Stimulated activated CD8-positive, alpha-beta memory T cell treated with anti-CD3 and anti-CD28 coated beads, Interleukin-12 subunit alpha, Interleukin-12 subunit beta, amount 100 ng/mL, for 24 hours (primary cell): ENCODE measurements around the gene ZNF674.
"Not testable (repeated sequence)": the region's sequence is repeated elsewhere in the genome, so short reads cannot be mapped to it uniquely, and the experiment has no call there.

Experiments used
- DNase-seq: peaks from one replicate; pipeline ENCODE4 v3.0.0-alpha.2; 2020; ENCODE audit errors: extremely low read depth

The ZNF674 gene

DNA sequence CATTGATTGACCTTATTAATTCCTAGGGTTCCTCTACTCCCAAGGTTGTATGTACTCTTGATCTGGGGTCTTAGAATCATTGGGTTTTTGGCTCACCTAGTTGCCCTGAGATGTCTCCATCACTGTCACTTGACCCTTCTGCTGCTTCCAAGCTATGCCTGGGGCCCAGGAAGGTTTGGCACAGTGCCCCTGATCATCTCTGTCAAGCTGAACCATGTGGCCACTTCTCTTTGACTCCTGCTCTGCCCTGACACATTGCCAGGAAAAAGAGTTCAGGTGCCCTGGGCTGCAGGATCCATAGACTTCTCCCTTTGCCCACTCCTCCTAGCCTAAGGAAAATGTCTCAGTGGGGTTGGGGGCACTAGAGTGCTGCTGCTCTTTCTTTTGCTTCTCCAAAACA, 24.4 kb upstream of the ZNF674 start:
- no peak for DNase-seq

DNA sequence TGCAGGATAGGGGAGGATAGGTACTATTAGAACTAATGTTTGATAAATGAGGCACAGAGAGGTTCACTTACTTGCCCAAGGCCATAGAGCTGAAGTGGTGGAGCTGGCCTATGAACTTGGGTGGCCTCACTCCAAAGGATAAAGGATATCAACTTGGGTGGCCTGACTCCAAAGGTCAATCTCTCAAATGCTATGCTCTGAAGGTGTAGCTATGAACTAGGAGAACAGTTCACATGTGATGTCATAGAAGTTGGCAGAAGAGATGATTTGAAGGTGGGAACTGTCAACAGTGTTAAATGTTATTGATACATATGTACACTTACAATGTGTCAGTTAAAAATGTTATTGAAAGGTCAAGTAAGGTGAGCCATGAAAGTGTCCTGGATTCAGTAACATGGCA, 22.2 kb upstream of the ZNF674 start:
- DNase-seq: no peak

GRCh38 chrX:46561824-46562657, 16.8 kb upstream of the ZNF674 start:
- no peak for DNase-seq

DNA sequence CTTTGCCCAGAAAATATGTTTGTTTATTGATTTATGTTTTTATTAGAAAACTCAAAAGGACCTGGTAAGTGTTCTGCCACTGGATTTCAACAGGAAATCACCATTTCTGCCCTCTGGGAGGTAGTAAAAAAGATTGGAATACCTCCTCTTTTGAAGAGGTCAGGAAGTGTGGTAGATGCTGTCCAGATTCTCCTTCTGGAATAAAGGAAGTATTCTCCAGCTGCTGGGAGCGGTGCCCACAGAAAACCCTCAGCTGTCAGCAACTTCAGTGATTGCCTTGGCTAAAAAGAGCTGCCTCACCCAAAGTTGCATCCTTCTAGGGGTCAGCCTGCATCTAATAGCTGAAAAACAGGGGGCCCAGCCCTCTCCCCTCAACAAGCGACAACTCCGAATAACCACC, 13.8 kb upstream of the ZNF674 start:
- DNase-seq: no peak

- no peak for DNase-seq
These were observed 9.7 kb upstream of the ZNF674 start for GRCh38 chrX:46554942-46555341.

GRCh38 chrX:46553935-46554334, 8.7 kb upstream of the ZNF674 start:
- no peak for DNase-seq

DNA sequence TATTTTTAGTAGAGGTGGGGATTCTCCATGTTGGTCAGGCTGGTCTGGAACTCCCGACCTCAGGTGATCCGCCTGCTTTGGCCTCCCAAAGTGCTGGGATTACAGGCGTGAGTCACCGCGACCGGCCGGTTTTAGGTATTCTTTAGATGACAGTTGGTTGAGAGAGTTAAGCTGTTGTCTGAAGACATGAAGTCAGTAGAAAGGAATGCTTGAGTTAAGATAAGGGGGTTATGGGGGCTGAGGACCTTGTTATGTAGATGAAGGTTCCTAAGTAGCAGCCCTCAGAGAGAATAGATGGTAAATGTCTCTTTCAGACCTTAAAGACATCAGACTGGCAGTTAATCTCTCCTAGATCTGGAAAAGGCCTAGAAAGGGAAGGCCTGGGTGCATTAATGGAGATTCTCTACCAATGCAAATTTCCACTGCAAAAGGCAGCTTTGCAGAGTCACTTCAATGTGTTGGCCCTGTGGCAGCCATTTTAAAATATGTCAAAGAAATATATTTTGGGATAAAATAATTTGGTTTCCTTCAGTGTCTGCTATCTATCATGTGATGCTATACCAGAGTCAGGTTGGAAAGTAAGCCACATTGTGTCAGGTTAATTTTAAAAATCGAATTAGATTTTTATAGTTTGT, 6.4 kb upstream of the ZNF674 start:
- DNase-seq: no peak

DNA sequence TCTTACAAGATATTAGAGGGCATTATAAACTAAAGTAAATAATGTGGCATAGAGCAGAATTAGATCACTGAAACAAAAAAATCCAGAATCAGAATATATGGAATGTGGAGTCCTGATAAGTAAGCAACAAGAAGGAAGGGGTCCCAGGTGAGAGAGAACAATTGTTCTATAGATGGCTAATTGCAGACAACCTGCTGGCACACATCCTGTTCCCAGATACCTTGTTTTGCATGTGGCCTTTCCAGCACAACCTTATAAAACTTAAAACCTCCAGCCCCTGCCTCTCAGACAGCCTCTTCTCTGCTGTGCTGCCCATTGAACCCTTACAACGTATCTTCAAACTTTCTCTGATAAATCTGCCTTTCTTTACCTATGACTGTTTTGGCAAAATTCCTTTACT, 4.7 kb upstream of the ZNF674 start:
- no peak for DNase-seq

DNA sequence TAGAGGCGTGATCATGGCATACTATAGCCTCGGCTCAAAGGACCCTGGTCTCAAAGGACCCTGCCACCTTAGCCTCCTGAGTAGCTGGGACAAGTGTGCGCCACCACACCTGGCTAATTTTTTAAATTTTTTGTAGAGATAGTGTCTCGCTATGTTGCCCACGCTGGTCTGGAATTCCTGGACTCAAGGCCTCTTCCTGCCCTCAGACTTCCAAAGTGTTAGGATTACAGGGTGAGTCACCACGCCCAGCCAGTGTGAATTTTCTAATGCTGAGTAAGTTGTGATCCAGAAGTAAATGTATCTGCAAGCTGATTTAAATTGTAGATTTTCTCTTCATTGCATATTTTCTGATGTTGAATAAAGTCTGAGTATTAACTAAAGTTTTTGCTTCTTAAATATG, 2.6 kb upstream of the ZNF674 start:
- DNase-seq: no peak

DNA sequence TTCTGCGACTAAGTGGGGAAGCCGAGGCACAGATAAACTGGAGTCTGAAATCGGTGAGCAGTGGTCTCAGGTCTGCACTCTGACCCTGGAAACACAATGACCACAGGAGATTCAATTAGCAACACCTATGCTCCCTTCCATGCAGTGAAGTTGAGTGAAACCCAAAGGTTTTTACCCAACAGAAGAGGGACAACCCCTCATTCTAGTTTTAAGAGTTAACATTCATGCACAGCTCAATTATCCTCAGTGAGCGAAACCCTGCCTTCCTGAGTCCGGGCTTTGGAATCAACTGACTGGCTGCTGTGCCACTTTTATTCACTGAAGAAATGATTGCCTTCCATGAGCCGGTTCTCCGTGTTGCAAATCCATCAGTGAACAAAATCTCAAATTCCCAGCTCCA, 694 bp downstream of the ZNF674 start:
- DNase-seq: not testable (repeated sequence)

- DNase-seq: no peak
These were observed 1.8 kb downstream of the ZNF674 start for GRCh38 chrX:46543441-46543840.

DNA sequence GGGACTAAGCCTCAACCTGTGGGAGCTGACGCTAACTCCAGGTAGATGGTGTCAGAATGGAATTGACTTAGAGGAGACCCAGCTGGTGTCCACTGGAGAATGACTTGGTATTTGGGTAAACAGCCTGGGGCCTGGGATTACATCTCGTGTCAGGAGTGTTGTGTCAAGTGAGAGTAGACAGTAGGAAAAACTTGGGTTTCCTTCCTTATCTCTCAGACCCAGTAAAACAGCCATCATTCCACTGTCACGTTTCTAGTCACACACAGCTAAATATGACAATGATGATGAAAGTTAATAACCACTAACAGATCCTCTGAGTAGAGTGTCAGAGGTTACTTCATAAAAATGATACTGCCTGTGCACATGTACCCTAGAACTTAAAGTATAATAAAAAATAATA, 13.8 kb downstream of the ZNF674 start:
- no peak for DNase-seq

GRCh38 chrX:46530404-46530908, 14.8 kb downstream of the ZNF674 start:
- not testable (repeated sequence) for DNase-seq

DNA sequence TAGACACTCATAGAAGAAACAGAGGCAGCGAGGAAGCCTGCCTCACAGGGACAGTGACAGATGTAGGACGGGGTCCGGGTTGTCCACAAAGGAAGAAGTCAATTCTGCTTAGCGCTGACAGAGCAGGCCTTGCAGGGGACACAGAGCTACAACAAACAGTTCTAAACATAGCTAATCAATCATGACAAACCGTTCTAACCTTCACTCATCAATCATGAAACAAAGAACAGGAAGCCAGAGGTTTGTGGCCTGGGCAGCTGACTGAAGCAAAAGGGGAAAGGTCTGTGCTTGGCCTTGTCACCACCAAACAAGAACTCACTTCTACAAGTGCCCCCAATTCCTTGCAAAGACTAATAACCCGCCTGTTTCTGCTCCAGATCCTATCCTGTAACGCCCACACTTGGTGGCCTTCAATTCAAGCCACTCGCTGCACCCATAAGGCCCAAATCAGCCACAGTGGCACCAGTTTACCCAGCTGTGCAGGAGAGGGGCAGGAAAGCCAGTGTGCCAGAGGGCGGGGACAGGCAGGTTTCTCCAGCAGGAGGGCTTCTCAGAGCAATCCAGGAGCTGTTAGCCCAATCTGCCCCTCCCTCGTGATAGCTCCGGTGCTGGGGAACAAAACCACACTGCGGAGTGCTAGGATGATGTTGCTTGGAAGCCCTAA, 15.3 kb downstream of the ZNF674 start:
- DNase-seq: not testable (repeated sequence)

DNA sequence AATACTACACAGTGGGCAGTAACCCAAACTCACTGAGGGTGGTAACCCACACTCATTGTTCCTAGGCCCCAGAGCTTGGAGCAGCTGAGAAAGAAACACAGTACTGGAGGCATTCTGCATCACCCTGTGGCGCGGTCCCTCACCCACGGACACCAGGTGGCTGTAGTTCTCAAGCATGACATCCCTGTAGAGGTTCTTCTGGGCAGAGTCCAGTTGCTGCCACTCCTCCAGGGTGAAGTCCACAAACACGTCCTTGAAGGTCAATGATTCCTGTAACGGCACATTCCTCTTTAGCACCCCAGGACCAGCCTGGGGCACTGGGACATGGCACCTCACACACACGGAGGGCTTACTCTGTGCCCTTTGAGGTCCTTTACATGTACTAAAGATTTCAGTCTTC, 16.6 kb downstream of the ZNF674 start:
- DNase-seq: not testable (repeated sequence)

GRCh38 chrX:46506076-46506475, 39.1 kb downstream of the ZNF674 start:
- no peak for DNase-seq

- DNase-seq: no peak
These were observed 42.4 kb downstream of the ZNF674 start for GRCh38 chrX:46502848-46503247.

GRCh38 chrX:46500054-46500453, 45.2 kb downstream of the ZNF674 start:
- DNase-seq: no peak

DNA sequence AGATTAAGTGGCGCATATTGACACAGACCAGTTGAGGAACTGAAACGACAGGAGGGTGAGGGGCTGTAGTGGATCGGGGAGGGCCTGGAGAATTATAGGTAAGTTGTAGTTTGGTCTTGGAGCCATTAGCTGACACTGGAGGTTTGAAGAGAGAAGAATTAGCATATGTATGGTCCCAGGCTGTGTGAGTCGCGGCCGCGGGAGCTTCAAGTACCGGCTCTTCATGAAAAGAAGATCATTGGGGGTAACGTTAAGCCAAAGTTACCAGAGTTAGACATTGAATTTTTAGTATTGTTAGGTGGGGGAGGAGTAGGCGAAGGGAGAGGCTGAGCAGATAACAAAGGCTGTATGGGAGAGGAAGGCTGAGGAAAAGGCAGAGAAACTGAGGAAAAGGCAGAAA, 56.5 kb downstream of the ZNF674 start:
- DNase-seq: no peak

DNA sequence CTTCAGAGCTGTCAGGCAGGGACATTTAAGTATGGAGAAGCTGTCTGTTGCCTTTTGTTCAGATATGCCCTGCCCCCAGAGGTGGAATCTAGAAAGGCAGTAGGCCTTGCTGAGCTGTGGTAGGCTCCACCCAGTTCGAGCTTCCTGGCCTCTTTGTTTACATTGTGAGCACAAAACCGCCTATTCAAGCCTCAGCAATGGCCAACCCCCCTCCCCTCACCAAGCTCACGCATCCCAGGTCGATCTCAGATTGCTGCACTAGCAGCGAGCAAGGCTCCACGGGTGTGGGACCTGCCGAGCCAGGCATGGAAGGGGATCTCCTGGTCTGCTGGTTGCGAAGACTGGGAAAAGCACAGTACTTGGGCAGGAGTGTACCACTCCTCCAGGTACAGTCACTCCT, 59.3 kb downstream of the ZNF674 start:
- no peak for DNase-seq

- not testable (repeated sequence) for DNase-seq
These were observed 66.6 kb downstream of the ZNF674 start for GRCh38 chrX:46478634-46479033.

- no peak for DNase-seq
These were observed 67.8 kb downstream of the ZNF674 start for GRCh38 chrX:46477435-46477834.

DNA sequence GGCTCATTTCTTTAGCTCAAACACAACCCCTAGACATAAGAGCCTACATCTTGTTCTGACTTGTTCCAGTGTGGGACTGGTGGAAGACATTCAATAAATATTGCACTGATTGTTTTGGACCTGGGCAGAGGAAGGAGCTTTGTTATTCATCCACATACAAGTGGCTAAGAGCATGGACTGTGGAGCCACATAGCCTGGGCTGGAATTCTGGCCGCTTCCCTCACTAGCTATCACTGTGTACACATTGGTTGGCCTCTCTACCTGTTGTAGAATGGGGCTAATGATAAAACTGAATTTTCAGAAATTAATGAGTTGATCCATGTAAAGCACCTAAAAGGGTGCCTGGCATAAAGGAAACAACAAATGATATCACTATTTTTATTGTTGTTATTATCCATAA, 80.0 kb downstream of the ZNF674 start:
- DNase-seq: no peak
